ENCODE results near the gene DYNLT5.
"Not testable (repeated sequence)": the region's sequence is repeated elsewhere in the genome, so short reads cannot be mapped to it uniquely, and the experiment has no call there.

The DYNLT5 gene

GRCh38 chr1:66751160-66751559 lies 1.1 kb upstream of the DYNLT5 start:
- no peak for DNase-seq

- DNase-seq = no peak
Measured at GRCh38 chr1:66752671-66753371, 562 bp downstream of the DYNLT5 start.

- DNase-seq = no peak
Measured at GRCh38 chr1:66757722-66758240, 5.5 kb downstream of the DYNLT5 start.

GRCh38 chr1:66758241-66758755 lies 6.0 kb downstream of the DYNLT5 start:
- peak; percentile 35 for DNase-seq

GRCh38 chr1:66760506-66760905 lies 8.2 kb downstream of the DYNLT5 start:
- DNase-seq = no peak

GRCh38 chr1:66761221-66761620 lies 9.0 kb downstream of the DYNLT5 start:
- no peak for DNase-seq

- peak; percentile 54 for DNase-seq
Measured at GRCh38 chr1:66764994-66765578, 12.8 kb downstream of the DYNLT5 start.

GRCh38 chr1:66767626-66768025 lies 15.4 kb downstream of the DYNLT5 start:
- no peak for DNase-seq

- DNase-seq = no peak
Measured at GRCh38 chr1:66768965-66769364, 16.7 kb downstream of the DYNLT5 start.

- DNase-seq = no peak
Measured at GRCh38 chr1:66769512-66770229, 17.4 kb downstream of the DYNLT5 start.

- no peak for DNase-seq
Measured at GRCh38 chr1:66770240-66770639, 18.0 kb downstream of the DYNLT5 start.

- DNase-seq = no peak
Measured at GRCh38 chr1:66770694-66771093, 18.4 kb downstream of the DYNLT5 start.

GRCh38 chr1:66773227-66773626 lies 21.0 kb downstream of the DYNLT5 start:
- DNase-seq = no peak

GRCh38 chr1:66774438-66774837 lies 22.2 kb downstream of the DYNLT5 start:
- DNase-seq = no peak

GRCh38 chr1:66775646-66776045 lies 23.4 kb downstream of the DYNLT5 start:
- no peak for DNase-seq

GRCh38 chr1:66777831-66778230 lies 25.6 kb downstream of the DYNLT5 start:
- no peak for DNase-seq

GRCh38 chr1:66778266-66778665 lies 26.0 kb downstream of the DYNLT5 start:
- DNase-seq = peak; percentile 89

- DNase-seq = no peak
Measured at GRCh38 chr1:66778969-66779368, 26.7 kb downstream of the DYNLT5 start.

GRCh38 chr1:66779475-66780078 lies 27.3 kb downstream of the DYNLT5 start:
- DNase-seq = no peak

- not testable (repeated sequence) for DNase-seq
Measured at GRCh38 chr1:66785800-66786199, 33.5 kb downstream of the DYNLT5 start.

GRCh38 chr1:66787641-66788040 lies 35.4 kb downstream of the DYNLT5 start:
- DNase-seq = no peak

- DNase-seq = no peak
Measured at GRCh38 chr1:66788231-66788939, 36.1 kb downstream of the DYNLT5 start.
